Measurements from ENCODE around the gene B3GAT1. TPM values are rescaled to one million over a fixed set of nuclear protein-coding genes. Genes with fewer than 3 reads are reported as not detected.

The B3GAT1 gene
- total and polyA plus RNA-seq, 2 of the 13 experiments (the other 11 are each of a cell fraction or from before 2014, with no cell fraction given) = not detected

DNA sequence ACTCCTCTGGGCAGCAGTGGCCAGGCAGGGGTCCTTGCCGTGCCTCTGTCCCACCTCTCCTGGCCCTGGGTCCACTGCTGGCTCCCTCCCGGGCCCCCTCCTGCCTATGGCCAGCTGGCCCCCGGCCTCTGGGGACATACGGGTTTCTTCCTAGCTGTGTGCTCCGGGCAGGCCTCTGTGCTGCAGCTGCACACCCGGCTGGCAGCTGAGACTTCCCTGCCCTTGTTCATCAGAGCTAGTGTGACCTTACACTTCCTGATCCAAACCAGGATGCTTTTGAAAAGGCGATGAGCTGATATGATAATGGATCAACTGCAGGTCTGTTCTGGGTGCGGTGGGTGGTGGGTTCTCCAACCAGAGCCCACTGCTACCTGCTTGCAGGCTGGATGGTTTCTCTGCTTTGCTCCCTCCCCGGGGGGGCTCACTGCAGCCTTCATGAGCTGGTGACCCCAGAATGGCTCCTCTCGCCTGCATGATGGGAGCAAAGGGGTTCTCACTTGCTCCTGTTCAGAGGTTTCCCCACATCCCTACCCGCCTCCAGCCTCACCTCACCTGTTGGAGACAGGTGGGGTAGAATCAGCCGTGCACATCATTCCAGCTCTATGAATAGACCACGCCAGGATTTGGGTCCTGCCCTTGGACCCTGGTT is 13.3 kb downstream of the B3GAT1 start:
- Histone ChIP-seq H3K79me2 (ENCODE audit: insufficient read depth, low read length) (no peaks in the 10 kb centered on the region), H3K9ac (ENCODE audit: insufficient read depth, low read depth, low read length) (no peak overlapping the region), H3K4me2 (ENCODE audit: low read depth, low read length) (no peak overlapping the region), H3K9me3 (ENCODE audit: low read length) (no peaks in the 10 kb centered on the region), H2AFZ (ENCODE audit: low read length) (no peak overlapping the region), H3K4me3 (replicated peaks in 1 of 3; ENCODE audit: insufficient read depth in 1 of 3, low read depth in 2 of 3, low read length in 3 of 3) (no peak overlapping the region), H3K27me3 (ENCODE audit: control insufficient read depth in 1 of 2, insufficient read depth in 2 of 2, low read length in 2 of 2) (peaks cover 2 to 41% of the 10 kb centered on the region in 2 experiments; a peak in 4 of 5 replicates), H4K20me1 (ENCODE audit: insufficient read depth, low read length) (no peaks in the 10 kb centered on the region), H3K27ac (ENCODE audit: extremely low read length, insufficient read depth, low read length) (no peak overlapping the region), H3K4me1 (ENCODE audit: insufficient read depth, low read length) (no peaks in the 10 kb centered on the region), H3K36me3 (replicated peaks in 1 of 2; ENCODE audit: control insufficient read depth in 1 of 2, insufficient read depth in 2 of 2, low read length in 2 of 2) (no peaks in the 10 kb centered on the region)
- 0% methylated on average over 5 of the region's 13 CpGs for WGBS (ENCODE audit: low lambda C conversion rate)
- ChIA-PET POLR2A (no interaction called here), CTCF (ENCODE audit: low intra/inter-chr PET ratio, low total read pairs) (no interaction called here)
- in situ Hi-C loops (cut with HindIII; ENCODE audit: extremely low pct_ligation_motif_present, low pct_unique_long_range_greater_than_20kb) (no loop called here), intact Hi-C loops (cut with micrococcal nuclease; ENCODE audit: unreplicated experiment) (no loop called here)
- no TSS peak for BruUV-seq (replicated peaks)
- no peak for FAIRE-seq
- no peak for ATAC-seq
- DNase-seq (ENCODE audit: low spot score) = no peak
- TF ChIP-seq, protein P1, sequence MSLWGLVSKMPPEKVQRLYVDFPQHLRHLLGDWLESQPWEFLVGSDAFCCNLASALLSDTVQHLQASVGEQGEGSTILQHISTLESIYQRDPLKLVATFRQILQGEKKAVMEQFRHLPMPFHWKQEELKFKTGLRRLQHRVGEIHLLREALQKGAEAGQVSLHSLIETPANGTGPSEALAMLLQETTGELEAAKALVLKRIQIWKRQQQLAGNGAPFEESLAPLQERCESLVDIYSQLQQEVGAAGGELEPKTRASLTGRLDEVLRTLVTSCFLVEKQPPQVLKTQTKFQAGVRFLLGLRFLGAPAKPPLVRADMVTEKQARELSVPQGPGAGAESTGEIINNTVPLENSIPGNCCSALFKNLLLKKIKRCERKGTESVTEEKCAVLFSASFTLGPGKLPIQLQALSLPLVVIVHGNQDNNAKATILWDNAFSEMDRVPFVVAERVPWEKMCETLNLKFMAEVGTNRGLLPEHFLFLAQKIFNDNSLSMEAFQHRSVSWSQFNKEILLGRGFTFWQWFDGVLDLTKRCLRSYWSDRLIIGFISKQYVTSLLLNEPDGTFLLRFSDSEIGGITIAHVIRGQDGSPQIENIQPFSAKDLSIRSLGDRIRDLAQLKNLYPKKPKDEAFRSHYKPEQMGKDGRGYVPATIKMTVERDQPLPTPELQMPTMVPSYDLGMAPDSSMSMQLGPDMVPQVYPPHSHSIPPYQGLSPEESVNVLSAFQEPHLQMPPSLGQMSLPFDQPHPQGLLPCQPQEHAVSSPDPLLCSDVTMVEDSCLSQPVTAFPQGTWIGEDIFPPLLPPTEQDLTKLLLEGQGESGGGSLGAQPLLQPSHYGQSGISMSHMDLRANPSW (CRISPR knock-in tag; IDR thresholded peaks at IDR 0.05; ENCODE audit: borderline replicate concordance) = no peak
- TF ChIP-seq, protein P2, sequence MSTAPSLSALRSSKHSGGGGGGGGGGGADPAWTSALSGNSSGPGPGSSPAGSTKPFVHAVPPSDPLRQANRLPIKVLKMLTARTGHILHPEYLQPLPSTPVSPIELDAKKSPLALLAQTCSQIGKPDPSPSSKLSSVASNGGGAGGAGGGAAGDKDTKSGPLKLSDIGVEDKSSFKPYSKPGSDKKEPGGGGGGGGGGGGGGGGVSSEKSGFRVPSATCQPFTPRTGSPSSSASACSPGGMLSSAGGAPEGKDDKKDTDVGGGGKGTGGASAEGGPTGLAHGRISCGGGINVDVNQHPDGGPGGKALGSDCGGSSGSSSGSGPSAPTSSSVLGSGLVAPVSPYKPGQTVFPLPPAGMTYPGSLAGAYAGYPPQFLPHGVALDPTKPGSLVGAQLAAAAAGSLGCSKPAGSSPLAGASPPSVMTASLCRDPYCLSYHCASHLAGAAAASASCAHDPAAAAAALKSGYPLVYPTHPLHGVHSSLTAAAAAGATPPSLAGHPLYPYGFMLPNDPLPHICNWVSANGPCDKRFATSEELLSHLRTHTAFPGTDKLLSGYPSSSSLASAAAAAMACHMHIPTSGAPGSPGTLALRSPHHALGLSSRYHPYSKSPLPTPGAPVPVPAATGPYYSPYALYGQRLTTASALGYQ (CRISPR knock-in tag; IDR thresholded peaks at IDR 0.05) = no peak
- no peak for TF ChIP-seq ZNF12 (CRISPR knock-in tag; IDR thresholded peaks at IDR 0.05)
- no peak for TF ChIP-seq ZNF557 (CRISPR knock-in tag; IDR thresholded peaks at IDR 0.05)
- TF ChIP-seq ZNF549 (CRISPR knock-in tag; IDR thresholded peaks at IDR 0.05) = no peak
- TF ChIP-seq ZNF367 (CRISPR knock-in tag; IDR thresholded peaks at IDR 0.05; ENCODE audit: borderline replicate concordance) = no peak
- no peak for TF ChIP-seq HNRNPUL1 (IDR thresholded peaks at IDR 0.05; ENCODE audit: low read depth, low read length)
- TF ChIP-seq ZNF260 (CRISPR knock-in tag; IDR thresholded peaks at IDR 0.05; ENCODE audit: borderline replicate concordance, low read depth) = no peak
- TF ChIP-seq NBN (conservative IDR thresholded peaks at IDR 0.05) = no peak
- TF ChIP-seq, protein P3, sequence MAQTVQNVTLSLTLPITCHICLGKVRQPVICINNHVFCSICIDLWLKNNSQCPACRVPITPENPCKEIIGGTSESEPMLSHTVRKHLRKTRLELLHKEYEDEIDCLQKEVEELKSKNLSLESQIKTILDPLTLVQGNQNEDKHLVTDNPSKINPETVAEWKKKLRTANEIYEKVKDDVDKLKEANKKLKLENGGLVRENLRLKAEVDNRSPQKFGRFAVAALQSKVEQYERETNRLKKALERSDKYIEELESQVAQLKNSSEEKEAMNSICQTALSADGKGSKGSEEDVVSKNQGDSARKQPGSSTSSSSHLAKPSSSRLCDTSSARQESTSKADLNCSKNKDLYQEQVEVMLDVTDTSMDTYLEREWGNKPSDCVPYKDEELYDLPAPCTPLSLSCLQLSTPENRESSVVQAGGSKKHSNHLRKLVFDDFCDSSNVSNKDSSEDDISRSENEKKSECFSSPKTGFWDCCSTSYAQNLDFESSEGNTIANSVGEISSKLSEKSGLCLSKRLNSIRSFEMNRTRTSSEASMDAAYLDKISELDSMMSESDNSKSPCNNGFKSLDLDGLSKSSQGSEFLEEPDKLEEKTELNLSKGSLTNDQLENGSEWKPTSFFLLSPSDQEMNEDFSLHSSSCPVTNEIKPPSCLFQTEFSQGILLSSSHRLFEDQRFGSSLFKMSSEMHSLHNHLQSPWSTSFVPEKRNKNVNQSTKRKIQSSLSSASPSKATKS (CRISPR knock-in tag; IDR thresholded peaks at IDR 0.05) = no peak
- TF ChIP-seq, protein P4, sequence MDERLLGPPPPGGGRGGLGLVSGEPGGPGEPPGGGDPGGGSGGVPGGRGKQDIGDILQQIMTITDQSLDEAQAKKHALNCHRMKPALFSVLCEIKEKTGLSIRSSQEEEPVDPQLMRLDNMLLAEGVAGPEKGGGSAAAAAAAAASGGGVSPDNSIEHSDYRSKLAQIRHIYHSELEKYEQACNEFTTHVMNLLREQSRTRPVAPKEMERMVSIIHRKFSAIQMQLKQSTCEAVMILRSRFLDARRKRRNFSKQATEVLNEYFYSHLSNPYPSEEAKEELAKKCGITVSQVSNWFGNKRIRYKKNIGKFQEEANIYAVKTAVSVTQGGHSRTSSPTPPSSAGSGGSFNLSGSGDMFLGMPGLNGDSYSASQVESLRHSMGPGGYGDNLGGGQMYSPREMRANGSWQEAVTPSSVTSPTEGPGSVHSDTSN (CRISPR knock-in tag; IDR thresholded peaks at IDR 0.05) = no peak
- TF ChIP-seq MLLT10 (CRISPR knock-in tag; IDR thresholded peaks at IDR 0.05) = no peak
- no peak for TF ChIP-seq BRD4 (CRISPR knock-in tag; IDR thresholded peaks at IDR 0.05)
- no peak for TF ChIP-seq ZBTB21 (CRISPR knock-in tag; IDR thresholded peaks at IDR 0.05)
- TF ChIP-seq ZNF510 (CRISPR knock-in tag; IDR thresholded peaks at IDR 0.05; ENCODE audit: low read depth) = no peak
- no peak for TF ChIP-seq DMAP1 (CRISPR knock-in tag; IDR thresholded peaks at IDR 0.05)
- no peak for TF ChIP-seq PHF5A (CRISPR knock-in tag; IDR thresholded peaks at IDR 0.05; ENCODE audit: low read depth, unreplicated experiment)
